GM20000 (cell line): ENCODE measurements around the gene GABBR1.
"Not testable (repeated sequence)": the region's sequence is repeated elsewhere in the genome, so short reads cannot be mapped to it uniquely, and the experiment has no call there.

Experiments
- DNase-seq: peaks from one replicate; pipeline ENCODE4 v3.0.0; 2012; ENCODE audit warnings: low spot score
- TF ChIP-seq, protein P1 (sequence below): IDR thresholded peaks from 2 replicates; pipeline ENCODE4 v1.5.1; 2012; ENCODE audit warnings: mild to moderate bottlenecking, control low read depth; ENCODE audit errors: extremely low read depth, missing control alignments

GABBR1 gene

DNA sequence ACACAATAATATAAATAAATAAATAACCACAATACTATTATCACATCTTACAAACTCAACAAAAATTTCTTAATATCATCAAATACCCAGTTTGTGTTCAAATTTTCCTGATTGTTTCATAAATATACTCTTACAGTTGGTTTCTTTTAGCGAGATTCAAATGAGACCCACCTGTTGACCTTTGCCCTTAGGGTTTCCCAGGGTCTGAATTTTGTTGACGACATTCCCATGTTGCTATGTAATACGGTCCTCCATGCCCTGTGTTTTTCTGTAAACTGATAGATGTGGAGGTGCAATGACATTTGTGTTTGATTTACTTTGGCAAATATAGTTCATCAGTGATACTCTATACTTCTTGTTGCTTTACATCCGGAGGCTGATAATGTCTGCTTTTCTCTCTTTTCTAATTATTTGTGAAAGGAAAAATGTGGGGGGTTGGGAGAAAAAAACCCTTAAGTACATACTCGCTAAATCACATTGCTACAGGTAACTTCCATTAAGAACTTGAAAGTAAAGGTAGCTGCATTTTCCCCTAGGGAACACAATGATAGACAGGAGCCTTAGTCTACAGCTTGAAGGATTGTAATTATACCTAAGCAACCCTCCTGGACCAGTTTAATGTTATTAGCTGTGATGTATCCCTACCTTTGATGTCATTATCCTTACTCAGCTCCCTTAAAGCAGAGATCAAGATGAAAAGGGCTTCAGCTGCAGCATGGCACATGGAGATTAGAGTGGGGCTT, 30.5 kb upstream of the GABBR1 start:
- TF ChIP-seq, protein P1, sequence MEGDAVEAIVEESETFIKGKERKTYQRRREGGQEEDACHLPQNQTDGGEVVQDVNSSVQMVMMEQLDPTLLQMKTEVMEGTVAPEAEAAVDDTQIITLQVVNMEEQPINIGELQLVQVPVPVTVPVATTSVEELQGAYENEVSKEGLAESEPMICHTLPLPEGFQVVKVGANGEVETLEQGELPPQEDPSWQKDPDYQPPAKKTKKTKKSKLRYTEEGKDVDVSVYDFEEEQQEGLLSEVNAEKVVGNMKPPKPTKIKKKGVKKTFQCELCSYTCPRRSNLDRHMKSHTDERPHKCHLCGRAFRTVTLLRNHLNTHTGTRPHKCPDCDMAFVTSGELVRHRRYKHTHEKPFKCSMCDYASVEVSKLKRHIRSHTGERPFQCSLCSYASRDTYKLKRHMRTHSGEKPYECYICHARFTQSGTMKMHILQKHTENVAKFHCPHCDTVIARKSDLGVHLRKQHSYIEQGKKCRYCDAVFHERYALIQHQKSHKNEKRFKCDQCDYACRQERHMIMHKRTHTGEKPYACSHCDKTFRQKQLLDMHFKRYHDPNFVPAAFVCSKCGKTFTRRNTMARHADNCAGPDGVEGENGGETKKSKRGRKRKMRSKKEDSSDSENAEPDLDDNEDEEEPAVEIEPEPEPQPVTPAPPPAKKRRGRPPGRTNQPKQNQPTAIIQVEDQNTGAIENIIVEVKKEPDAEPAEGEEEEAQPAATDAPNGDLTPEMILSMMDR: no peak
- DNase-seq: no peak

DNA sequence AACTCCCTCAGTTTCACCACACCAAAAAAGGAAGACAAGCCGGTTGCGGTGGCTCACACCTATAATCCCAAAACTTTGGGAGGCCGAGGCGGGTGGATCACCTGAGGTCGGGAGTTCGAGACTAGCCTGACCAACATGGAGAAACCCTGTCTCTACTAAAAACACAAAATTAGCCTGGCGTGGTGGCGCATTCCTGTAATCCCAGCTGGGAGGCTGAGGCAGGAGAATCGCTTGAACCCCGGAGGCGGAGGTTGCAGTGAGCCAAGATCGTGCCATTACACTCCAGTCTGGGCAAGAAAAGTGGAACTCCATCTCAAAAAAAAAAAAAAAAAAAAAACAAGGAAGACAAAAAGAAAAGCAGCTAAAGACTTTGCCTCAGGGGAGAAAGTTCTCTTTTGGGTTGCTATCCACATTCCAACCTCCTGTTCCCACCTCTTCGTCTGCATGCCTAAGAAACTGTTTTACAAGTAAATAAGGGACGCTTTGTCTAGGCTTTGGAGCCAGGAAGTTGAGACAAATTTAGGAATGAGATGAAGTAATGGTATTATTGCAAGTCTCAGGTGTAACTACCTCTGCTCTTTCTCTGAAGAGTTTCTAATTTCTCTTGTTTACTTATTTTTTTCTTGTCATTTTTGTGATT, 28.6 kb upstream of the GABBR1 start:
- not testable (repeated sequence) for DNase-seq

DNA sequence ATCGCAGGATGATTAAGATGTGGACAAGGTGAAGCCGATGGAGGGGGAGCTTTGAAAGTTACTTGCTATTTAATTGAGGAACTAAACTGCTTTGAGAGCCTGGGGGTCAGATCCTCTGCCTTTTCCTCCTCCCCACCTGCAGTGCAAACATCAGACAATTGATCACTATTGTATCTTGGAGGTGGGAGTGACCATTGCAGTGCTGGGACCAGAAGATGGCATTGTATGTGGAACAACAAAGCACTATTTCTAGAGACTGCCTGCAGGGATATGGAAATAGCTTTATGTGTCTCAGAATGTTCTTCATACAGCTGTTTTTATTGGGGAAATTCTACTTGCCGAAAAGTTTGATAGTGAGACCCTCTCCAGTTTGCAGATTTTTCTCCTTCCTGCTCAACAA, 28.1 kb upstream of the GABBR1 start:
- TF ChIP-seq, protein P1: no peak
- DNase-seq: no peak

DNA sequence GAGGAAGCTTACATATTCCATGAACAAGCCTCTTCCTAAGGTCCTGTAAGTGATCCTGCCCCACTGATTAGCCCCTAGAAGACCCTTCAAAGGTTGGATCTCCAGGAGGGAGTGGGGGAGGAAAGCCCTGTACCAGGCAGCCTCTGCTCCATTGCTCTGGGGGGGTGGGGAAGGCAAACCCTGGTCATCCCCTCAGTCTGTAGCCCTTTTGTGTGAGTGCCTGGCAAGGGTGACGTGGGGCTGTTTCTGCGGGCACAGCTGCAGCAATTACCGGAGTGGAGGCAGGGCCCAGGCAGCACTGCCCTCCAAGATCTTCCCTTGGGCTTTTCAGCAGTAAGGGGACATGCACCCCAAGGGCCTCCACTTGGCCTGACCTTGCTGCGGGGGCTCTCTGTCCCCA, 23.8 kb upstream of the GABBR1 start, which contains the start of gene MOG:
MOG (plus strand) TSS at position 295 of the 400 bp plus-strand sequence. CDS start 118 bp downstream, outside the sequence.
- TF ChIP-seq, protein P1: no peak
- no peak for DNase-seq

DNA sequence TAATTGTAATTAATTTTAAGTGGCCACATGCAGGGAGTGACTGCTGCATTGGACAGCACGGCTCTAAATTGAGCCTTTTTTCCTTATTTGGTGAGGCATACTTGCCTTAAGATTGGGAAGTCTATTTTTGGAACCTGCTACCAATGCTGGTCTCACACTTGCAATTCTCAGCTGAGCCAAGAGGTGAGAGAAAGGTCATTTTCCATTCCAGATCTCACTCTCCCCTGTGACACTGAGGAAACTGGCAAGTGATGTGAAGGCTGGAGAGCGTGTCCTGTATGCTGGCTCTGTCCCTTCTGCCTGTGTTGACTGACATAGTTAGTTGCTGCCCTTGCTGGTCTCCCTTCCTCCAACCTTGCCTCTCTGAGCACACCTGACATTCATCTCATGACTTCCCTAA, 23.2 kb upstream of the GABBR1 start:
- TF ChIP-seq, protein P1: no peak
- DNase-seq: no peak

DNA sequence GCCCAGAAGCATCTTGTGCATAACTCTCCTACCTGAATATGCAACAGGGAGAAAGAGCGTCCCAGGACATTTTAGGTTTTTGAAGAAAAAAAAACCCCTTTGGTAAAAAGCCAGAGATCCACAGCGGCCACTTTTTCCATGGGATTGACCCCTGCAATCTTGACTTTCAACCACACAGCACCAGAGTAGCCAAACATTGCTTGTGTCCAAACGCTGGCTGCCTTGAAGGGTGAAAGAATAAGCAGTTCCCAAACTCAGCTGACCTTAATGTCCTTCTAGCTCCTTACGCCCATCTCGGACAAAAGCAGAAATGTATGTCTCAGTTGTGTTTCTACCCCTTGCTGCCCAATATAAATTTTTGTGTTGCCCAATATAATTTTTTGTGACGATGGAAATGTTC, 22.7 kb upstream of the GABBR1 start:
- TF ChIP-seq, protein P1: no peak
- no peak for DNase-seq

DNA sequence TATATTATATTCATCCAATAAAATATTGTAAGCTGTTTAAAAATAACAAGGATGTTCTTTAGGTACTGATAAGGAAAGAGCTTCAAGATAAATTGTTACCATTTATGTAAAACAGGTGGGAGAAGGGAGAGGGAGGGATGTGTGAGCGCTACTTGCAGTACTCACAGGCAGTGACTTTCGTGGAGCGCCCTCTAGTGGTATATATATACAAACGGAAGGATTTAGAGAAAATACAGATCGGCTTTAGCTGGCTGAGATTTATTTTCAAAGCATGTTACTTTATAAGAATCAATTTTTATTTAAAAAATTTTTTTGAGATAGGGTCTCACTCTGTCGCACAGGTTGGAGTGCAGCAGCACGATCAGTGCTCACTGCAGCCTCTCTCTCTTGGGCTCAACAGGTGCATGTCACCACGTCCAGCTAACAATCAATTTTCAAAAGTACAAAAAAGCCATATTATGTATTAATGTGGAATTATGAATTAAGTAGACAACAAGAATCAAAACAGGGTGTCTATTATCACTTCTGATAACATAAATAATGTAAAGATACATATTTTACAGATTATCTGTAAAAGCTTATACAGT, 20.6 kb upstream of the GABBR1 start:
- DNase-seq: peak; percentile 58

More for the DNA sequence above, 20.6 kb upstream of the GABBR1 start:
- TF ChIP-seq, protein P1: peak; percentile 40
